ENCODE data around the gene IL17RE. TPM values are rescaled to one million over a fixed set of nuclear protein-coding genes. Genes with fewer than 3 reads are reported as not detected.
A peak's percentile ranks its signal among the peaks of the same experiment; 100 is the strongest.
"Not testable (repeated sequence)": the region's sequence is repeated elsewhere in the genome, so short reads cannot be mapped to it uniquely, and the experiment has no call there.

The IL17RE gene
- total RNA-seq, 3 donors from 2014 or later = 11.5 to 22.0 (median 11.7) TPM

GRCh38 chr3:9890249-9891071 lies 12.2 kb upstream of the IL17RE start, which contains the start of gene JAGN1:
JAGN1 (plus strand) TSS chr3:9890610; CDS start chr3:9890723, 113 bp downstream.
- Histone ChIP-seq H3K27ac (peak within 1 kb of the TSS; percentile 99 to 100), H3K4me1 (no peaks in the 10 kb centered on the region), H3K36me3 (peaks cover 5% of the 10 kb centered on the region), H3K4me3 (peak within 1 kb of the TSS; percentile 78 to 100 (median 97)), H3K27me3 (no peaks in the 10 kb centered on the region), H3K9me3 (no peaks in the 10 kb centered on the region)
- peak; percentile 86 for TF ChIP-seq POLR2A (IDR thresholded peaks at IDR 0.05)
- no peak for TF ChIP-seq CTCF (IDR thresholded peaks at IDR 0.05)
- TF ChIP-seq POLR2AphosphoS5 (IDR thresholded peaks at IDR 0.05) = peak; percentile 82 to 95 (median 88)
- peak; percentile 84 to 90 for DNase-seq (ENCODE audit: low spot score in 2 of 2)
- intact Hi-C loops (cut with DNase I; ENCODE audit: low total_unique reads) = no loop called here

GRCh38 chr3:9891072-9891622 lies 11.5 kb upstream of the IL17RE start:
- H3K9me3 ChIP-seq = no peaks in the 10 kb centered on the region
- peaks cover 5% of the 10 kb centered on the region for H3K36me3 ChIP-seq
- TF ChIP-seq POLR2AphosphoS5 (IDR thresholded peaks at IDR 0.05) (no peak), POLR2A (IDR thresholded peaks at IDR 0.05) (no peak), CTCF (IDR thresholded peaks at IDR 0.05) (no peak)
- peak overlapping the region; percentile 78 to 100 (median 97) for H3K4me3 ChIP-seq
- H3K4me1 ChIP-seq = no peaks in the 10 kb centered on the region
- no peaks in the 10 kb centered on the region for H3K27me3 ChIP-seq
- no peak for DNase-seq (ENCODE audit: low spot score in 2 of 2)
- H3K27ac ChIP-seq = peak overlapping the region; percentile 99 to 100
- intact Hi-C loops (cut with DNase I; ENCODE audit: low total_unique reads) = no loop called here

- intact Hi-C loops (cut with DNase I; ENCODE audit: low total_unique reads) = no loop called here
- TF ChIP-seq CTCF (IDR thresholded peaks at IDR 0.05) = no peak
- no peak for TF ChIP-seq POLR2A (IDR thresholded peaks at IDR 0.05)
- no peak for TF ChIP-seq POLR2AphosphoS5 (IDR thresholded peaks at IDR 0.05)
- Histone ChIP-seq H3K36me3 (peaks cover 5% of the 10 kb centered on the region), H3K27me3 (no peaks in the 10 kb centered on the region), H3K4me1 (peaks cover 0 to 6% of the 10 kb centered on the region in 2 donors), H3K4me3 (no peak overlapping the region), H3K9me3 (no peaks in the 10 kb centered on the region), H3K27ac (peak overlapping the region; percentile 10 to 17)
- DNase-seq (ENCODE audit: low spot score in 2 of 2) = no peak
These were observed 8.9 kb upstream of the IL17RE start for GRCh38 chr3:9893739-9894138.

GRCh38 chr3:9895715-9896114 lies 6.9 kb upstream of the IL17RE start:
- intact Hi-C loops (cut with DNase I; ENCODE audit: low total_unique reads); H3K4me3 ChIP-seq; H3K27ac ChIP-seq; H3K27me3 ChIP-seq; H3K36me3 ChIP-seq; DNase-seq (ENCODE audit: low spot score in 2 of 2); H3K4me1 ChIP-seq; H3K9me3 ChIP-seq: not testable (repeated sequence)

- H3K4me3 ChIP-seq; H3K9me3 ChIP-seq; H3K27me3 ChIP-seq; DNase-seq (ENCODE audit: low spot score in 2 of 2); H3K36me3 ChIP-seq; intact Hi-C loops (cut with DNase I; ENCODE audit: low total_unique reads); H3K4me1 ChIP-seq: not testable (repeated sequence)
- H3K27ac ChIP-seq = peak overlapping the region; percentile 62 to 79
These were observed 5.8 kb upstream of the IL17RE start for GRCh38 chr3:9896755-9897407.

Data from breast epithelium (tissue), 4 donors.